Natural killer cell (primary cell): Measurements from ENCODE around the gene MYLK. TPM values are rescaled to one million over a fixed set of nuclear protein-coding genes. Genes with fewer than 3 reads are reported as not detected.

ENCODE experiments used
- ATAC-seq, 3 donors: fragments of 150-1000 bp in 2 of 3; fragments of 200-7000 bp in 1 of 3; cut with Tn5 transposase; 1 replicate in 1 of 3; 2 replicates in 2 of 3; pipeline ENCODE4 v1.10.0; 2021; ENCODE audit warnings: mild to moderate bottlenecking in 2 of 3, moderate library complexity in 2 of 3
- DNase-seq, 2 donors: peaks; one replicate each; pipeline versions ENCODE4 v3.0.0 to v3.0.0-alpha.2; 2013 to 2021; ENCODE audit warnings: mixed read lengths in 1 of 2
- H3K27ac ChIP-seq: one replicate; pipeline ENCODE4 v1.5.1; 2013; ENCODE audit warnings: mild to moderate bottlenecking, low read length
- H3K27me3 ChIP-seq: one replicate; pipeline ENCODE4 v1.6.1; 2013; ENCODE audit warnings: low read length; ENCODE audit not compliant: control insufficient read depth, insufficient read depth
- H3K36me3 ChIP-seq: one replicate; pipeline ENCODE4 v1.6.1; 2013; ENCODE audit warnings: low read length; ENCODE audit not compliant: control insufficient read depth, insufficient read depth
- H3K4me1 ChIP-seq: one replicate; pipeline ENCODE4 v1.6.1; 2013; ENCODE audit warnings: low read length; ENCODE audit not compliant: control insufficient read depth, insufficient read depth
- H3K4me3 ChIP-seq: one replicate; pipeline ENCODE4 v1.5.1; 2013; ENCODE audit warnings: low read length
- H3K9me3 ChIP-seq: one replicate; pipeline ENCODE4 v1.6.1; 2013; ENCODE audit warnings: low read length; ENCODE audit not compliant: control insufficient read depth, insufficient read depth
- H3K27ac Mint-ChIP-seq, 2 donors: one replicate each; pipeline ENCODE4 v1.8.0; 2022; ENCODE audit warnings: mild to moderate bottlenecking in 2 of 2, mixed read lengths in 2 of 2, moderate library complexity in 1 of 2
- H3K27me3 Mint-ChIP-seq, 2 donors: one replicate each; pipeline ENCODE4 v1.8.0; 2022; ENCODE audit warnings: low read depth in 2 of 2, mixed read lengths in 2 of 2
- H3K36me3 Mint-ChIP-seq: one replicate; pipeline ENCODE4 v1.8.0; 2022; ENCODE audit warnings: mixed read lengths
- H3K4me1 Mint-ChIP-seq, 2 donors: one replicate each; pipeline ENCODE4 v1.8.0; 2022; ENCODE audit warnings: mixed read lengths in 2 of 2
- H3K4me3 Mint-ChIP-seq: one replicate; pipeline ENCODE4 v1.8.0; 2022; ENCODE audit warnings: mild to moderate bottlenecking, moderate library complexity, mixed read lengths
- H3K9me3 Mint-ChIP-seq, 2 donors: one replicate each; pipeline ENCODE4 v1.8.0; 2022; ENCODE audit warnings: mixed read lengths in 2 of 2
- CTCF ChIP-seq: fragments of 200-600 bp; IDR thresholded peaks from one replicate; pipeline ENCODE4 v1.8.0; 2022; ENCODE audit warnings: antibody characterized with exemption
- WGBS: methylation state at CpG from one replicate; pipeline ENCODE4 v1.1.7; 2013; ENCODE audit warnings: missing lambda C conversion rate; ENCODE audit not compliant: insufficient coverage; 5-methylcytosine and 5-hydroxymethylcytosine counted together
- intact Hi-C: fragments of 100-400 bp; cut with micrococcal nuclease; formaldehyde crosslinking; loops from one replicate; pipeline ENCODE4 v1.14.2; 2022
- total RNA-seq, 4 donors: library from RNA; stranded (reverse); fragments of 120-200 nt in 1 of 4; gene quantifications; one replicate each; pipeline versions ENCODE4 v1.2.3 to v1.2.4, GENCODE V29; 2013 to 2022

Gene MYLK
- total RNA-seq, 3 donors from 2014 or later (not counting 1 experiment from before 2014, with no cell fraction given) = 0.39 to 5.4 (median 3.4) TPM

DNA sequence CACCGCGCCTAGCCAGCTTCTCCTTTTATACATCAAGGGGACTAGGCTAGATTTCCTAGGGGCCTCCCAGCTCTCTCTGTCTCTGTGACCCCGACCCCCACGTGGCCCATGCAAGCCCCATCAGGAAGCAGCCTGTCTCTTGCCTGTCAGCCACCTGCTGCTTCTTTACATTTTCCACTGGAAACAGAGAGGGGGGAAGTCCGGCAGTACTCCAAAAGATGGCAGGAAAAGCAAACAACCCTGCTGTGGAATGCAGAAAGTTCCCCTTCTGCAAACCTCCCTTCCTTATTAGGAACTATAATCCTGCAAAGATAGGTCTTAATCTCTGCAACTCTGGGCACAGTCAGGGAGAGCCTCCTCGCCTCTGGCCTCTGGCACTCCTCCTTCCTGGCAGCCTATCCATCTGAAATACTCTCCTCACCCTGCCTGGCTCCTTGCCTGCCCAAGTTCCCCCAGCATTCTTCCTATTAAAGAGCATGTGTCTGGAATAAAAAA is 251.9 kb downstream of the MYLK start:
- Mint-ChIP-seq H3K27ac (no peak overlapping the region), H3K4me3 (no peak overlapping the region), H3K36me3 (no peaks in the 10 kb centered on the region), H3K4me1 (no peaks in the 10 kb centered on the region), H3K27me3 (peaks cover 0 to 4% of the 10 kb centered on the region in 2 donors), H3K9me3 (no peaks in the 10 kb centered on the region)
- Histone ChIP-seq H3K9me3 (no peaks in the 10 kb centered on the region), H3K36me3 (no peaks in the 10 kb centered on the region), H3K4me3 (no peak overlapping the region), H3K27me3 (no peaks in the 10 kb centered on the region), H3K4me1 (no peaks in the 10 kb centered on the region), H3K27ac (no peak overlapping the region)
- WGBS = 75% methylated on average over 6 of the region's 6 CpGs
- no peak for TF ChIP-seq CTCF
- no peak for ATAC-seq
- no peak for DNase-seq
- intact Hi-C loops = no loop called here

GRCh38 chr3:123629747-123630047 is 254.4 kb downstream of the MYLK start:
- Histone ChIP-seq H3K4me1 (no peaks in the 10 kb centered on the region), H3K36me3 (no peaks in the 10 kb centered on the region), H3K9me3 (no peaks in the 10 kb centered on the region), H3K27me3 (no peaks in the 10 kb centered on the region), H3K27ac (no peak overlapping the region), H3K4me3 (no peak overlapping the region)
- Mint-ChIP-seq H3K36me3 (no peaks in the 10 kb centered on the region), H3K9me3 (no peaks in the 10 kb centered on the region), H3K27ac (no peak overlapping the region), H3K4me3 (no peak overlapping the region), H3K4me1 (no peaks in the 10 kb centered on the region), H3K27me3 (peaks cover 0 to 4% of the 10 kb centered on the region in 2 donors)
- intact Hi-C loops = no loop called here
- no peak for DNase-seq
- WGBS = 100% methylated on average over 4 of the region's 4 CpGs
- ATAC-seq = no peak
- TF ChIP-seq CTCF = no peak

DNA sequence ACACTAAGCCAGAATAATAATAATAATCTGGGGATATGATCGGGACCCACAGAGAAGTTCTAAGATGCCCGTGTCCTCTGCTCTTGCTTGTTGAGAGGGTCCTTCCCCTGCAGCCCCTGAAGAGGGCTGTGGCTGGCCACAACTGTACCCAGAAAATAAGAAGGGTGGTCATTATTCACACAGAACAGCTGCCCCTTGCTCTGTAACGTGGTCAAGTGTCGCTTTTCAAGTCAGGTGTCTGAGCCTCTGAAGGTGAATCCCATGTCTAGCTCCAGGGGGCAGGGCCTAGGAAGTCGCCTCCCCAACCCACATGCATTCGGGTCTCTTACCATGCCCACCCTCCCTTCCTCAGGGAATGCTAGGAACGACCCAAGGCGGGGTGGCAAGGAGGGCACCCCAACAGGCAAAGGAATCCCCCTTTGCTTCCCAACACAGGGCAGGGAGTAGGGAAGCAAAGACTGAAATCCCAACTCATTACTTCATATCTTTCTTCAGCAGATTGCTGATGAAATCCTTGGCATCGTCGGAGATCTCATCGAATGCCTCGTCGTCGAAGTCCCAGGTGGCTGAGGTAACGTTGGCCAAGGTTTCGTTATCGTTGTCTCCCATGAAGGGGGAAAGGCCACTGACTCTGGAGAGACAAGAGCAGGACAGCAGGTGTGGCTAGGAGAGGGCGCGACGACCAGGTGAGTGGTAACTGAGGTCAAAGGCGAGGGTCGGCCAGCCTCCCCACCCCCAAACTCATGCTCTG is 255.0 kb downstream of the MYLK start:
- Mint-ChIP-seq H3K4me1 (no peaks in the 10 kb centered on the region), H3K27ac (no peak overlapping the region), H3K4me3 (no peak overlapping the region), H3K36me3 (no peaks in the 10 kb centered on the region), H3K9me3 (no peaks in the 10 kb centered on the region), H3K27me3 (peaks cover 0 to 4% of the 10 kb centered on the region in 2 donors)
- no peaks in the 10 kb centered on the region for H3K27me3 ChIP-seq
- no peaks in the 10 kb centered on the region for H3K9me3 ChIP-seq
- no peaks in the 10 kb centered on the region for H3K4me1 ChIP-seq
- no peak overlapping the region for H3K27ac ChIP-seq
- no peak for TF ChIP-seq CTCF
- WGBS = 93% methylated on average over 22 of the region's 22 CpGs
- no peaks in the 10 kb centered on the region for H3K36me3 ChIP-seq
- ATAC-seq (no peak), DNase-seq (no peak)
- intact Hi-C loops = no loop called here
- H3K4me3 ChIP-seq = no peak overlapping the region
